ENCODE measurements around the gene GPR42. TPM values are rescaled to one million over a fixed set of nuclear protein-coding genes. Genes with fewer than 3 reads are reported as not detected.

Gene GPR42
- polyA plus RNA-seq, 2 of the 4 experiments (the other 2 are of a cell fraction): not detected

DNA sequence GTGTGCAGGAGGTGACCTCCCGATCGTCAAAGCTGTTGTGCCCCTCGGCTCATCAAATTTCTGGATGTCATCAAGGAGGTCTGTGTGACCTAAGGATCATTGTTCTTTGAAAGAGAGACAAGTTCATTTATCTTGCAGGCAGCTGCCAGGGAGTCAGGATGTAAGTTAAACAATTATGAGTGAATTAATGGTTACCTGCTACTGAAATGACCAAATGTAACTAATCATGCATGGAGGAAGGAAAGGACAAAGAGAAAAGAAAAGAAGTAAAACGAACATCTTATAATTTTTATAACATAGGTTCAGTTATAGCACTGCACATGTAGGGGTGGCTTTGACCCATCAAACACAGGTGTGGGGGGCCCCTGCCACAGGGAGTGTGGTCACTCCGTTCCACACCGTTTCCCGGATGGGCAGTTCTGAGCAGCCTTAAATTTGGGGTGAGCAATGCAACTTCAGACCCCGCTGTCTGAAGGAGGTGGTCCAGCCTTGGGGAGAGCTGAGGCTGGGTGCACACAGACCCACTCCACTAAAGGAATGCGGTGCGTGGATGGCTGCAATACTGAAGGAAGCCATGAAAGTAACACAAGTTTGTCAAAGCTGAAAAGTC, 36.6 kb upstream of the GPR42 start (continued):
- TF ChIP-seq, protein P1, sequence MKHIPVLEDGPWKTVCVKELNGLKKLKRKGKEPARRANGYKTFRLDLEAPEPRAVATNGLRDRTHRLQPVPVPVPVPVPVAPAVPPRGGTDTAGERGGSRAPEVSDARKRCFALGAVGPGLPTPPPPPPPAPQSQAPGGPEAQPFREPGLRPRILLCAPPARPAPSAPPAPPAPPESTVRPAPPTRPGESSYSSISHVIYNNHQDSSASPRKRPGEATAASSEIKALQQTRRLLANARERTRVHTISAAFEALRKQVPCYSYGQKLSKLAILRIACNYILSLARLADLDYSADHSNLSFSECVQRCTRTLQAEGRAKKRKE (CRISPR knock-in tag; IDR thresholded peaks at IDR 0.05; ENCODE audit: low read depth): no peak
- TF ChIP-seq GATA3 (IDR thresholded peaks at IDR 0.05; ENCODE audit: borderline replicate concordance) (no peak), NPAS2 (CRISPR knock-in tag; IDR thresholded peaks at IDR 0.05; ENCODE audit: borderline replicate concordance) (no peak), TFCP2L1 (CRISPR knock-in tag; IDR thresholded peaks at IDR 0.05) (no peak), FOSB (CRISPR knock-in tag; IDR thresholded peaks at IDR 0.05) (no peak), MYC (IDR thresholded peaks at IDR 0.05; ENCODE audit: borderline replicate concordance, low read length) (no peak), ESRRA (IDR thresholded peaks at IDR 0.05; ENCODE audit: borderline replicate concordance, low read length) (no peak), EHF (CRISPR knock-in tag; IDR thresholded peaks at IDR 0.05) (no peak), RAD21 (conservative IDR thresholded peaks at IDR 0.05 in 1 of 2, IDR thresholded peaks at IDR 0.05 in 1 of 2) (no peak)

GRCh38 chr19:35336166-35336955, 34.5 kb upstream of the GPR42 start:
- FAIRE-seq (no peak), DNase-seq (ENCODE audit: low read depth in 1 of 2, low spot score in 1 of 2) (no peak), ATAC-seq (no peak)
- TF ChIP-seq ZFP36 (IDR thresholded peaks at IDR 0.05; ENCODE audit: borderline replicate concordance, partially characterized antibody): no peak
- TF ChIP-seq KDM5A (IDR thresholded peaks at IDR 0.05): no peak
- TF ChIP-seq, protein P2, sequence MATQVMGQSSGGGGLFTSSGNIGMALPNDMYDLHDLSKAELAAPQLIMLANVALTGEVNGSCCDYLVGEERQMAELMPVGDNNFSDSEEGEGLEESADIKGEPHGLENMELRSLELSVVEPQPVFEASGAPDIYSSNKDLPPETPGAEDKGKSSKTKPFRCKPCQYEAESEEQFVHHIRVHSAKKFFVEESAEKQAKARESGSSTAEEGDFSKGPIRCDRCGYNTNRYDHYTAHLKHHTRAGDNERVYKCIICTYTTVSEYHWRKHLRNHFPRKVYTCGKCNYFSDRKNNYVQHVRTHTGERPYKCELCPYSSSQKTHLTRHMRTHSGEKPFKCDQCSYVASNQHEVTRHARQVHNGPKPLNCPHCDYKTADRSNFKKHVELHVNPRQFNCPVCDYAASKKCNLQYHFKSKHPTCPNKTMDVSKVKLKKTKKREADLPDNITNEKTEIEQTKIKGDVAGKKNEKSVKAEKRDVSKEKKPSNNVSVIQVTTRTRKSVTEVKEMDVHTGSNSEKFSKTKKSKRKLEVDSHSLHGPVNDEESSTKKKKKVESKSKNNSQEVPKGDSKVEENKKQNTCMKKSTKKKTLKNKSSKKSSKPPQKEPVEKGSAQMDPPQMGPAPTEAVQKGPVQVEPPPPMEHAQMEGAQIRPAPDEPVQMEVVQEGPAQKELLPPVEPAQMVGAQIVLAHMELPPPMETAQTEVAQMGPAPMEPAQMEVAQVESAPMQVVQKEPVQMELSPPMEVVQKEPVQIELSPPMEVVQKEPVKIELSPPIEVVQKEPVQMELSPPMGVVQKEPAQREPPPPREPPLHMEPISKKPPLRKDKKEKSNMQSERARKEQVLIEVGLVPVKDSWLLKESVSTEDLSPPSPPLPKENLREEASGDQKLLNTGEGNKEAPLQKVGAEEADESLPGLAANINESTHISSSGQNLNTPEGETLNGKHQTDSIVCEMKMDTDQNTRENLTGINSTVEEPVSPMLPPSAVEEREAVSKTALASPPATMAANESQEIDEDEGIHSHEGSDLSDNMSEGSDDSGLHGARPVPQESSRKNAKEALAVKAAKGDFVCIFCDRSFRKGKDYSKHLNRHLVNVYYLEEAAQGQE (IDR thresholded peaks at IDR 0.05): no peak
- TF ChIP-seq, protein P3, sequence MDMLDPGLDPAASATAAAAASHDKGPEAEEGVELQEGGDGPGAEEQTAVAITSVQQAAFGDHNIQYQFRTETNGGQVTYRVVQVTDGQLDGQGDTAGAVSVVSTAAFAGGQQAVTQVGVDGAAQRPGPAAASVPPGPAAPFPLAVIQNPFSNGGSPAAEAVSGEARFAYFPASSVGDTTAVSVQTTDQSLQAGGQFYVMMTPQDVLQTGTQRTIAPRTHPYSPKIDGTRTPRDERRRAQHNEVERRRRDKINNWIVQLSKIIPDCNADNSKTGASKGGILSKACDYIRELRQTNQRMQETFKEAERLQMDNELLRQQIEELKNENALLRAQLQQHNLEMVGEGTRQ (IDR thresholded peaks at IDR 0.05): no peak
- TF ChIP-seq, protein P4, sequence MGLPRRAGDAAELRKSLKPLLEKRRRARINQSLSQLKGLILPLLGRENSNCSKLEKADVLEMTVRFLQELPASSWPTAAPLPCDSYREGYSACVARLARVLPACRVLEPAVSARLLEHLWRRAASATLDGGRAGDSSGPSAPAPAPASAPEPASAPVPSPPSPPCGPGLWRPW (IDR thresholded peaks at IDR 0.05): no peak
- TF ChIP-seq FOSL2 (IDR thresholded peaks at IDR 0.05): no peak
- TF ChIP-seq FOSL2 (CRISPR knock-in tag; IDR thresholded peaks at IDR 0.05): no peak
- no peak for TF ChIP-seq BCL3 (IDR thresholded peaks at IDR 0.05)
- Histone ChIP-seq H3K4me2 (no peak overlapping the region), H3K9me3 (no peaks in the 10 kb centered on the region), H3K27ac (no peak overlapping the region), H3K4me3 (no peak overlapping the region), H3K4me1 (no peaks in the 10 kb centered on the region)
- ChIA-PET POLR2A (no interaction called here), CTCF (interaction anchor here (0.9 to 6.8 kb wide), 5 partner anchors 10 to 159 kb away, joined by 3 to 81 read pairs (median 8); no protein-coding TSS in a partner anchor)
- 66% methylated on average over 21 of the region's 21 CpGs for WGBS (ENCODE audit: missing lambda C conversion rate)
